Measurements from ENCODE around the gene CACNA2D2.

CACNA2D2 gene

GRCh38 chr3:50419595-50420370, 83.7 kb downstream of the CACNA2D2 start:
- no peak for DNase-seq

DNA sequence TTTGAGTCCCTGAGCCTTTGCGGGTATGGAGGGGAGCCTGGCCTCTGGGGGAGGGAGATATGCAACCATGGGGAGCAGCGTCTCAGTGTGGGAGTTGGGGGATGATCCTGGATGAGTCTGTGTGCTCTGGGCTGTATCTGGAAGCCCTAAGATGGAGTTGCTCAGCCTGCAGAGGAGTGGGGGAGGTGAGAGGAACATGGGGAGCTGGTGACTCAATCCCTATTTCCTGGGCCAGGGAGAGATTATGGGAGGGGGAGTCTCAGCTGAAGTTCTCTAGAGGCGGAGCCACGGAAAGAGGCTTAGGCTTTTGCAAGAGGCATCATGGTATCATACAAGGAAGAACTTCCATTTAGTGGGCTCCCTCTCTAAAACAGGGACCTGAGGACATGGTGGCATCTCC, 84.6 kb downstream of the CACNA2D2 start:
- no peak for DNase-seq

GRCh38 chr3:50417637-50418033, 85.8 kb downstream of the CACNA2D2 start:
- DNase-seq: no peak

GRCh38 chr3:50416736-50417636, 86.4 kb downstream of the CACNA2D2 start:
- no peak for DNase-seq

GRCh38 chr3:50415816-50416215, 87.6 kb downstream of the CACNA2D2 start:
- no peak for DNase-seq

- no peak for DNase-seq
Observed at GRCh38 chr3:50415061-50415460, 88.4 kb downstream of the CACNA2D2 start.

DNA sequence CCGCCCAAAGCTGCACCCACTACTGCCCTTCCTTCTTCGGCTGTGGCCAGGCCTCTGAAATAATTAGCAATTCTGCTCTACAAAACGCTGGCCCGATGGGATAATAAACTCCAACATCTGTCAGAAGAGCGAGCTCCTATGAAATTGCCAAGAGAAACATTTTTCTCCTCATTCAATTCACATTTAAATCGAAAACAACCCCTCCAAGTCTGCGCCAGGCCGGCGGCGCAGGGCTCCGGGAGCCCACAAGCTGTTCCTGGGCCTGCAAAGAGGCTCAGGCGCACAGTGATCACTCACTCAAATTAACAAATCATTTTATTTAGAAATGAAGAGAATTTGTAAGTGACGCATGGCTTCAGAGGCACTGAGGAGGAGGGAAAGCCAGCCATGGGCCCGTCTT, 88.8 kb downstream of the CACNA2D2 start:
- DNase-seq: no peak

DNA sequence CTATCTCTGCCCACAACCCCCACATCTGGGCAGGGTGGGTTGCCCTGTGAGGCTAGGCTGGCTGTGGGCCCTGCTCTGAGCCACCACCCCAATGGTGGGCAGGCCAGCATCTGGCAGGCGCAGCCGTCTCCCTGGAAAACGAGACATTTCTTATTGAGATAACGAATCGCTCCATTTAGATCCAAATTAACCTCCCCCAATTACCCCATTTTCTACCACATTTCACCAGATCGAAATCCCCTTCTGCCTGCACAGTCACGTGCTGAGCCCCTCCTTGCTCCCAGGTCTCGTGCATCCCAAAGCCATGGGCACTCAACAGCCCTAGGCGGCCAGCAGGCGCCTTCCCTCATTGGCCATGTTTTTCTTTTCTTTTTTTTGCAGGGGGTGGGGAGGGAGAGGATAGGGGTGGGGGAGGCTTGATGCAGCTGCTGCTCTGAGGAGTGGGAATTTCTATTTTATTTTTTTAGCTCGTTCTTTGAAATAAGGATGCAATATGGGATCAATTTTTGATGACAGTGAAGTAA, 91.1 kb downstream of the CACNA2D2 start:
- no peak for DNase-seq

DNA sequence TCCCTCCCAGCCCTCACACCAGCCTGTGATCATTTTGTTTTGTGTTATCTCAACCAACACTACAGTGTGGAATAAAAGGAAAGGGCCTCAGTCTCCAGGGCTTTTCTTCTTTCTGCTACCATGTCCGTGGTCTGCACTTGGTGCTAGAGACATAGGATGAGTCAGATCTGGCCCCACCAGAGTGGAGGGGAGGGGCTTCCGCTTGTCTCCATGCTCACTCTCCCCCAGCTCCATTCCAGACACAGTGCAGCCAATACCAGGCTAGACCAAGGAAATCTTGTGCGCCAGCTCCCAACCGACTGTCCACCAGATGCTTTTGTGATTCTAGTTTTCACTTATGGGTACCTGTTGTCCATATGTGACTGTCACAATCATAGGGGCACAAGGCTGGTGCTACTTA, 92.2 kb downstream of the CACNA2D2 start:
- no peak for DNase-seq

DNA sequence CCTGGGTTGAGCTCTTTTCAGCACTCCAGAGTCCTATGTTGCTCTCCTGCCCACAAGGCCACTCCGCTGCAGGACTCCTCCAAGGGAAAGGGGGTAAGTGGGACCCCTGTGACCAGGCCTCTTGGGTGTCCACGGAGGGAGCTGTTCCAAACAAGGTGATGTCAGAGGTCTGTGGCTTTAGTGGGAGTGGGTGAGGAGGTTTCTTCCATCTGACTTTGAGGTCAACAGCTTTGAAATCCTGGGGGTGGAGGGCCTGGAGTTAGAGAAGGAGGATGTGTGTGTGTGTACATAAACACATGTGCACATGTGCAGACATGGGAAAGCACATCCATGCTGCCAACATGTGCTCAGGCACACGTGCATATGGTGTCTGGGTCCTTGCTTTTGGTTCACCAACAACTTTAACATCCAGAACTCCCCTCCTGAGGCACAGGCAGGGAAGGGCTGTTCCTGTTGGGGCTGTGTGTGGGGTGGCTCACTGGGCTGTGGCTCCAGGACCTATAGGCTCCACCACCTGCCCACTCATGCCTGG, 92.8 kb downstream of the CACNA2D2 start:
- DNase-seq: no peak

GRCh38 chr3:50410185-50410584, 93.2 kb downstream of the CACNA2D2 start:
- DNase-seq: no peak

DNA sequence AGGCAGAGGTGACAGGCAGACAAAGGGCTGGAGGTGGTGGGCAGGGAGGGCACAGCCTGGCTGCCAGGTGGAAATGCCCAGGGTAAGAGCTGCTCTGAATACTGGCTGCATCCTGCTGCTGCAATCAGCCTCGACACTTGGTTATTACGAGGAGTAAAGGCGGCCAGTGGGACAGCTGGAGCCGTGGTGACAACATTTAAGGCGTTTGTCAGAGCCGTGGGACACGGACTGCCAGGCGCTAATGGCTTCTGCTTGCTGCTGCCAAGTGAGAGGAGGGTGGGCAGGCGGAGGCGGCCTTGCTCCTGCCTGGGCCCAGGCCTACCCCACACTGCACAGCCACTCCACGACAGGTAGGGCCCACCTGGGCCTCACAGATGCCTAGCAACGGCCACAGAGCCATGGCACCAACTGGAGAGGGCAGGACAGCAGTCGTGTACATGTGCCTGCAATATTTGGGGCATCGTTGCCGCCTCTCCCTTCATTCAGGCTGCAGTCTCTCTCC, 94.9 kb downstream of the CACNA2D2 start:
- DNase-seq: no peak

DNA sequence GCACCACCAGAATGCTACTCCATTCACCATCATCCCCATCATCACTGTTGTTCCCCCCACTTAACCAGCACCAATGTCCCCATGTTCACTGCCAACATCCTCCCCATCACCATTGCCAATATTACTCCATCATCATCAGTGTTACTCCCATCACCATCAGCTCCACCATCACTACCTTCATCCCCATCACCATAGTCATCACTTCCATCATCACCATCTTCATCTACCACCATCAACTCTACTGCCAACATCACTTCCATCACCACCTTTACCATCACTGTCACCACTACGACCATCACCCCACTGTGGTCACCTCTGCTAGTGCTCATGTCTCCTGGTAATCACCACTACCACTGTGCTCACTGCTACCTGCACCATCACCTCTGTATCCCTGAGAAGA, 96.9 kb downstream of the CACNA2D2 start:
- no peak for DNase-seq

DNA sequence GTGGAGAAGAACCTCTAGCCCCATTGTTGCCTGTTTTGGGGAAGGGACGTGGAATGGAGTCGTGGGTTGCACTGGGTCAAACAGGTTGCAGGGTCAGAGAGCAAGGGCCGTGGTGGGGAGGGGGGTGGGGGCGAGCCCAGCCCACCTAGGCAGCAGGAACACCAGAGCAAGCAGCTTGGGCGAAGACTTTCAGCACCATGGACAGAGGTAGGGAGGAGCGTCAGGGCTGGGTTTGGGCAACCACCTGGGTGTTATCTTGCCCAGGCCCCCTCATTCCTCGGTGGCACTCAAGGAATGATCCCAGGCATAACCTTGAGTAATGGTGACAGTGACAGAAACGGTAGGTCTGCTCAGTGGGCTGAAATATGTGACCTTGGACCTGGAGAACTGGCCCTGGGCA, 98.2 kb downstream of the CACNA2D2 start:
- no peak for DNase-seq

DNA sequence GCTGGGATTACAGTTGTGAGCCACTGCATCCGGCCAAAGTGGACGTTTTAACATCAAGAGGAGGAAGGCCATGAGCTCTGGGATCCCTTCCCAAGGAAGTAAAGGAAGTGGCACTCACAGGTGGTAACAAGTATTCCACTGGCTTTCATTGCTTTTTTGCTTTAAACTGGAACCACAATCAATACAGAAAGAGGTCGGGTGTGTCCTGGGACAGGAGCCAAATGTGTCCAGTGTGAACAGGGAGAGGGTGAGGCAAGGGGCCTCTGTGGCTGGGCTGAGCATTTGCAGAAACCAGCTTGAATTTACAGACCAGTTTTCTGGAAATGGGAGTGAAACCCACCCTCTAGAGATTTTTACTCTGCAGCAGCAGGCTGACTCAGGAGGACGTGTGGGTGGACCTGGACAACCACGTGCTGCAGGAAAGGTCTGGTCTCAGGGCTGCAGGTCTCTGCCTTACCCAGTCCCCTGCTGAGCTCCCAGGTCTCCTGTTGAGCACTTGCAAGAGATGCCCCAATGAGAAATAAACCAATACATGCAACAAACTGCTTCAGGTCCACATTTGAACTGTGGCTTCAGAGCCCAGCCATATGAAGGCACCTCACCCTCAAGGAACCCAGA, 101.3 kb downstream of the CACNA2D2 start:
- no peak for DNase-seq

DNA sequence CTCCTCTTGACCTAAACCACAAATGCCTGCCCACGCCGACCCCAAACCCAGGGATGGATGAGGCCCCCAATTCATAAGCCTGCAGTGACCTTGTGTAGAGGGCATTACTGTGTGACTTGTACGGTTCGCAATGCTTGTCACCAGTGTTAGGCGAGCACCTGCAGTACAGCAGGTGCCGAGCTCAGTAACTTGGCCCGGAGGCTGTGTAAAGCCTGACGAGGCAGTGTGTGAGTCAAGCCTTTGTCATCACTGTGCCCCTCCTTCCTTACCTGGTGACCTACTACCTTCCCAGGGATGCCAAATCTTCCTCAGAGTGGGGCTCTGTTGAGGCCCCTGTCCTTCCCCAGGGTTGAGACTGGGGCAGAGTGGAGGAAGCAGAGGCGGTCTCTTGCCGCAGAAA, 106.9 kb downstream of the CACNA2D2 start:
- DNase-seq: no peak

GRCh38 chr3:50395070-50395860, 108.2 kb downstream of the CACNA2D2 start:
- DNase-seq: peak; percentile 41

DNA sequence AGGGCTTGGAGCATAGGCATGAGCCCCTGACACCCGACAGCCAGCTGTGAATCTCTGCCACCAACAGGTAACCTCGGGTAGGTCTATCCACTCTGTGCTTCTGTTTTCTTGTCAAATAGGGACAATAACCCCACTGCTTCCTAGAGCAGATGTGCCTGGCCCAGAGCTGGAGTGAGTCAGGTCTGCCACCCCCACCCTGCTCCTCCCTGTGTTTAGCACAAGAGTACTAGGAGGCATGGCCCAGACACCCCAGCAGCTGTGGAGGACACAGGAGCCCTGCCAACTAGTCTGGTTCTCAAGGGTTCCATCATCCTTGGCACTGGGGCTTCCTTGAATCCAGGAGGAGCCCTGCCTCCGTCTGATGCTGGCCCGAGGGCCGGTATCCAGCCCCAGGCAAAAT, 110.4 kb downstream of the CACNA2D2 start:
- DNase-seq: no peak

- DNase-seq: no peak
Observed at GRCh38 chr3:50392101-50392715, 111.2 kb downstream of the CACNA2D2 start.

- DNase-seq: no peak
Observed at GRCh38 chr3:50390508-50391224, 112.8 kb downstream of the CACNA2D2 start.

DNA sequence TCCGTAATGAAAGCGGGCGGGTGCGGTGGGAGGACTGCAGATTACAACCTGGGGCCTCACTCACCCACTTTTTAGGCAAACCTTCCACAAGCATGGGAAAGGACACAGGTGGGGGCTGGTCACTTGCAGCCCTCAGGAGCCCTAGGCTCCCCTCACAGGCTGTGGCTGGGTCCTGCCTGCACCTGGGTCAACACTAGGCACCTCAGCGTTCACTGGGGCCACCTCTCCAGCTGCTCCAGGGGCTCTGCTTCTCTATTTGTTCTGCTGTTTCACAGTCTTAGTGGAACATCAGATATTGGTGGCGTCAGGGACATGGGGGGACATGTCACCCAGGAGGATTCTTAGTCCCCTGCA, 114.0 kb downstream of the CACNA2D2 start:
- DNase-seq: no peak
